HS-5 (cell line): ENCODE measurements around the gene ARHGAP5.

Source experiments
- DNase-seq: peaks from one replicate; pipeline ENCODE4 v3.0.0-alpha.2; 2012; ENCODE audit warnings: low read depth

Gene ARHGAP5

DNA sequence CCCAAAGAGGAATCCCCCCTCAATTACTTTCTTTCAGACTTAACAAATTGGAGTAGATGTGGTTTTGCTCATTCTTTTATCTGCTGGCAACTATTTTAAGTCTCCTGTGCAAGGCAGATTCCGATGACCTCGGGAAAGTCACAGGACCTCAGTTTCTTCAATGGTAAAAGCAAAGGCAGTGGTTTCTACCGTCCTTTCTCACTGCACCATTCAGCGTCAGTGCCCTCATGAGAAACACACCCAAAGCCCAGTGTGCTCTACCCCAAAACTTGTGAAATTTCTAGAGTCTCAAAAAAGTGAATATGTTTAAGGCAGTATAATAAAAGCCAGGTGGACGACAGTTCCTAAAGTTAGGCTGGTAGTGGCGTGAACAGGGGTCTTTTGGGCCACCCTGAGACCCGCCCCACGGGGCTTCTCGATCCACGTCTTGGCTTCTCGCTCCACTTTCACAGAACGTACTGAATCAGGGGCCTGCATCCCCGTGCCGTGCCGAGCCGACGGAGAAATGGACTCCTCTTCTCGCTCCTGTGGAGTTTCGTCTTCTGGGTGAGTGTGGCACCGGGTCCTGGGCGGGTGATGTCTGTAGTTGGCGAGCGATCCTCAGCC lies 1.3 kb upstream of the ARHGAP5 start:
- no peak for DNase-seq

- peak; percentile 72 for DNase-seq
Measured at GRCh38 chr14:32076278-32077080, 625 bp upstream of the ARHGAP5 start.

DNA sequence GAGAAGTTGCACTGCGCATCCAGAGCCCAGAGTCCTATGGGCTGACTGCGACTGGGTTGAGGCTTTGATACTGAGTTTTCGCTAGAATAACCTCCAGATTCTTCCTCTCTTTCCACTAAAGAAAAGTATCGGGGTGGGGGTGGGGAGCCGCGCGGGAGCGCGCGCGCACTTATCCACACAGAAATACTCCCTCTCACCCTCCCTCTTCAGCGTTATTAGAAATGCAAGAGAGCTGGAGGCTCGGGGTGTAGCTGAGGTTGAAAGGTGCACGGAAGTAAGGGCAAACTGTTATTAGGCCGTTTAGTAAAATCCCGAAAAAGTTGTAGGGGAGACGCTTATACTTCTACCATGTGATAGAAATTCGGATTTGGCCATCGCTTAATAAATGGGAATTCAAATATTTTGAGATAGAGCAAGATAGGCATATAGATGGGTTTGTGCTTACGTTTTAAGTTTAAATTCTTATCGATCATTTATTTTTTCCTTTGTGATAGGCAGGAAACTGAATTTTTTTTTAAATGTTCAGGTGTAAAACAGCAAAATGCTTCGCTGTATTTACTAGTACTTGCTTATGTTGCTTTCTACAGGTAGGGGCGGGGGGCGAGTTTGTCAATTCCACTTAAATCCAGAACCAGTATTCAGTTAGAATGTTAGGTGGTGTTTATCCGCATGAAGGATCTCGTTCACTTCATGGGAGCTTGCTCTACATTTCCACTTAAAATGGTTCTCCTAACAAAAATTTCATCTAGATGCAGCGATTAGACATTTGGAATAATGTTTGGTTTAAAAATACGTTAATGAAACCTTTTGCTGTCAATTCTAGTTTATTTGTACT lies 1.1 kb downstream of the ARHGAP5 start:
- no peak for DNase-seq

DNA sequence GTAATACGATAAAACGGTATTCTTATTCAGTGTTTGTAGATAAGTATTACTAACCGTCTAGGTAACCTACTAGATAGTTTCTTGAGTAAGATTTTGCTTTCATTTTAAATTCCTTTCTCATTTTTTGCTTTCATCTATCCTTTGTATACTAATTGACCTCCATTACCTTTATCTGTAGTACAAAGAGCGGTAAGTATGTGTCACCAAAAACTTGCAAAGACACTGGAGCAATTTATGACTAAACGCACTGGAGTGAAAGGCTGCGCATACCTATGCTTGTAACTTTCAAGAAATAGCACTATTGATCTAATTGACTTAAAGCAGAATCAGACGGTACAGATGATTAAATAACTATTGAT lies 1.7 kb downstream of the ARHGAP5 start:
- DNase-seq = no peak

DNA sequence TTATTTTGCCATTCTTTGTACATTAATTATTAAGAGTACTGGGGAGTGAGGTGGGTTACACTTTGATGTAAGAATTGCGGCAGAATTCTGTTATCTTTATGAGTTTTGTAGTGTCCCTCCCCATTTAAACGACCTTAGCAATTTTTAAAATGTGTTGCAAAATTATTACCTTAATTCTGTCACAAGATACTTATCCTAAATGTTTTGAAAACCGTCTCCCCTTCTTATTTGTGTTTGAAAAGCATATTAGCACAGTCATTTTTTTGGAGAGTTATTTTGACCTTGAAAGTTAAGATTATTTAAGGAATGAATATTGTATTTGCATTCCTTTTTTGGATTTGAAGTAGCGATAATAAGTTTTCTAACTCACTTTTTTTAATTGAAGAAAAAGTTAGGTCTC lies 2.2 kb downstream of the ARHGAP5 start:
- DNase-seq = no peak

DNA sequence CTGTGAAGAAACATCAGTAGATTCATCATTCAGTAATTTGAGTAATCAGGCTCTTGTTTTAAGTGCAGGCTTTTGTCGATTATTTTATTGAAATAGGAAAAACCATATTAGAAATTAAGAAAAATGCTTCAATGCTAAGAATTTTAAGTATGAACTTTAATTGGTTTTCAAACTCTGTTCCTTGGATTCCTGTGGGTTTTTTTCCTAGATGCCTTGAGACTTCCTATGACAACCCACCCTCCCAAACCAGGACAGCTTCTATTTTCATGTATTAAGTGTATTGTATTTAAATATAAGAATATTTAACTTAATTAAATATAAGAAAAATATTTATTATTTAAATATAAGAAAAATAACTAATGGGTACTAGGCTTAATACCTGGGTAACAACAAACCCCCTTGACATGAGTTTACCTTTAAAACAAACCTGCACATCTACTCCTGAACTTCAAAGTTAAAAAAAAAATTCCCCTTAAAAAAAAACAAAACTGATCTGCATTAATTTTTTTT lies 3.0 kb downstream of the ARHGAP5 start:
- no peak for DNase-seq

DNA sequence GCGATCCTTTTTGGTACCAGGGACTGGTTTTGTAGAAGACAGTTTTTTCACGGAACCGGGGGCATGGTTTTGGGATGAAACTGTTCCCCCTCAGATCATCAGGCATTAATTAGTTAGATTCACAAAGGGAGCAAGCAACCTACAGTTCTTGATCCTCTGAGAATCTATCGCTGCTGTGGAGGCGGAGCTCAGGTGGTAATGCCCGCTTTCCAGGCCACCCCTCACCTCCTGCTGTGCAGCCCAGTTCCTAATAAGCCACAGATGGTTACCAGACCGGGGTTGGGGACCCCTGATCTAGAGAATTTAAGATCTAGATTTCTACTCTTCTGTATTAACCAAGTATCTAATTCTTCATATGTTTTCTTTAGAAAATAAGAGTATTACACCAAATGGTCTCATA lies 4.8 kb downstream of the ARHGAP5 start:
- no peak for DNase-seq

DNA sequence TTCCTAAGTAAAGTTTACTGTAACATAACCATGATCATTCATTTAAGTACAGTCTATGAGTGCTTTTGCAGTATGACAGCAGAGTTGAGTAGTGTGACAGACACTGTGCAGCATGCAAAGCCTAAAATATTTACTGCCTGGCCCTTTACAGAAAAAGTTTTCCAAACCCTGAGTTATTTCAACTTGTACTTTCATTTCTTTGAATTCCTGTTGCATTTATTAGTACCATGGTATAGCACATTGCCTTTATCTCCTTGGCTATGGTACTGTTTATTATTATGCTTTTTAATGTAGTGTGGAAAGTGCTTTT lies 6.2 kb downstream of the ARHGAP5 start:
- DNase-seq = no peak

- no peak for DNase-seq
Measured at GRCh38 chr14:32083789-32084188, 6.7 kb downstream of the ARHGAP5 start.

DNA sequence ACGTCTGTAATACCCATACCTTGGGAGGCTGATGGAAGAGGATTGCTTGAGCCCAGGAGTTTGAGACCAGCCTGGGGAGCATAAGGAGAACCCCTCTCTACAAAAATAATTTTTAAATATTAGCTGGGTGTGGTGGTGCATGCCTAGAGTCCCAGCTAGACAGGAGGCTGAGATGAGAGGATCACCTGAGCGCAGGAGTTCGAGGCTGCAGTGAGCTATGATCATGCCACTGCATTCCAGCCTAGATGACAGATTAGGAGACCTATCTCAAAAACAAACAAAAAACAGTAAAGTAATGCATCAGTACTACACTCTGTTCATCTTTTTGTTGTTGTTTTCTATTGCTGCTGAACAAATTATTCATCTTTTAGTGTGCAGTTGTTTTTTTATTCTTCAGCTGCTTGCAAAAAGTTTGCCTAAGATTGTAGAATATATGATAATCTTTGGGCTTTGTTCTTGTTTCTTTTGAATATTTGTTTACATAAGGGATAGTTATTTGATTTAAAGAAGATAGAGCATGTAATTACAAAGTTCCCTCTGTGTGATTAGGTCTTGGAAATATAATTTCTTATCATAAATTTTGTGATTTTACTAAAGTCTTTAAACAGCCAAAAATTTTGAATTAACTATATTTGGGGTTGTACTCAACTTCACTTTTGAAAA lies 8.2 kb downstream of the ARHGAP5 start:
- DNase-seq = no peak

DNA sequence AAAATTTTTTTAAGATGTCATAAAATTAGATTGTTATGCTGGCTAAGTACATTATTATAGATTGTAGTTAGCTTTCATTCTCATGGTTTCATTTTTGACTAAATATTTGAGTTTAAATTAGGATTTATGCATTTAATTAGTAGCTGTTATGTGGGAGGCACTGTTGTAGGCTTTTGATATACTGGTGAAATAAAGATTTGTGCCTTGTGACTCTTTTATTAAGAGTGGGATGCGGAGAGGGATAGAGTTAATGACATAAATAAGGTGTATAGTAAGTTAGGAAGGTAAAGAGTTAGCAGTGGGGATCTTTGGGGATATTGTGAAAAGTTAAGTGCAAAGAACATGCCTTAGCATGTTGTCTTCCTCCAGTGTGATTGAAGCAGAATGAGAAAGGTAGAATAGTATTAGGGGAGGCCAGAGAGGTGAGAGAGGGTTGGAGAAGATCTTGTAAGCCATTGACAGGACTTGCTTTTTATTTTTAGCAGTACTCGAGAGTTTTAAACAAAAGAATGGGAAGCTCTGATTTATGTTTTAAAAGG lies 8.8 kb downstream of the ARHGAP5 start:
- DNase-seq = no peak

- DNase-seq = no peak
Measured at GRCh38 chr14:32087173-32087861, 10.2 kb downstream of the ARHGAP5 start.

GRCh38 chr14:32087907-32088306 lies 10.8 kb downstream of the ARHGAP5 start:
- no peak for DNase-seq

DNA sequence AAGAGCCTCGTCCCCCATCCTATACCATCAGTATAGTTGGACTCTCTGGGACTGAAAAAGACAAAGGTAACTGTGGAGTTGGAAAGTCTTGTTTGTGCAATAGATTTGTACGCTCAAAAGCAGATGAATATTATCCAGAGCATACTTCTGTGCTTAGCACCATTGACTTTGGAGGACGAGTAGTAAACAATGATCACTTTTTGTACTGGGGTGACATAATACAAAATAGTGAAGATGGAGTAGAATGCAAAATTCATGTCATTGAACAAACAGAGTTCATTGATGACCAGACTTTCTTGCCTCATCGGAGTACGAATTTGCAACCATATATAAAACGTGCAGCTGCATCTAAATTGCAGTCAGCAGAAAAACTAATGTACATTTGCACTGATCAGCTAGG lies 13.6 kb downstream of the ARHGAP5 start:
- no peak for DNase-seq

GRCh38 chr14:32099473-32099872 lies 22.4 kb downstream of the ARHGAP5 start:
- DNase-seq = no peak

DNA sequence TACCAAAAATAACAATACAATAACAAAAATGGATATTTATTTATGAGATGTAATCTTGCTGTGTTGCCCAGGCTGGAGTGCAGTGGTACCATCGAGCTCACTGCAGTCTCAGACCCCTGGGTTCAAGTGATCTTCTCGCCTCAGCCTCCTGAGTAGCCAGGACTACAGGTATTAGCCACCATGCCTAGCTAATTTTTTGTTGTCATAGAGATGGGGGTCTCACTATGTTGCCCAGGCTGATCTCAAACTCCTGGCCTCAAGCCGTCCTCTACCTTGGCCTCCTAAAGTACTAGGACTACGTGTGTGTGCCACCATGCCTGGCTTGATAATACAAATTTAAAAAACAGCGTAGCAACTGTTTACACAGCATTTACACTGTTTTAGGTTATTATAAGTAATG lies 23.1 kb downstream of the ARHGAP5 start:
- DNase-seq = no peak

GRCh38 chr14:32102152-32102787 lies 25.2 kb downstream of the ARHGAP5 start:
- no peak for DNase-seq

GRCh38 chr14:32102968-32103367 lies 25.9 kb downstream of the ARHGAP5 start:
- DNase-seq = no peak

GRCh38 chr14:32104308-32104707 lies 27.2 kb downstream of the ARHGAP5 start:
- DNase-seq = no peak

DNA sequence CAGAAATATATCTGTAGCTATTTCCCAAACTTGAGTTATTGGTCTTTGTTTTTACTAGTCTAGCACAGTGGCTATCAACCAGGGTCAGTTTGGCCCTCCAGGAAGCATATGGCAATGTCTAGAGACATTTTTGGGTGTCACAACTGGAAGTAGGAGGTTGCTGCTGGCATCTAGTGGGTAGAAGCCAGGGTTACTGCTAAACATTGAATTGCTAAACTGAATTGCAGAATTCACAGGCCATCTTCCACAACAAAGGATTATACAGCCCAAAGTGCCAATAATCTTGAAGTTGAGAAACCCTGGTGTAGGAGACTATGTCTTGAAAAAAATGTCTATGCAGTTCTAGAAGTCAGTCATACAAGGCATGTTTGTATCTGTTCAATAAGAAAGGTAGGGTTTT lies 27.7 kb downstream of the ARHGAP5 start:
- no peak for DNase-seq
